Esophagus squamous epithelium (tissue), 5 donors: ENCODE measurements around the gene LIN7B. TPM values are rescaled to one million over a fixed set of nuclear protein-coding genes. Genes with fewer than 3 reads are reported as not detected.
"Not testable (repeated sequence)": the region's sequence is repeated elsewhere in the genome, so short reads cannot be mapped to it uniquely, and the experiment has no call there.

Experiments used
- DNase-seq: peaks from one replicate; lab custom pipeline; 2025; lab: John Stamatoyannopoulos, UW
- H3K27ac ChIP-seq, 4 donors: fragments of 200-600 bp; sonication (generic); one replicate each; pipeline ENCODE4 v1.5.1; 2016 to 2019; ENCODE audit warnings: mild to moderate bottlenecking in 1 of 4
- H3K27me3 ChIP-seq, 4 donors: fragments of 200-600 bp; sonication (generic); 1 replicate in 3 of 4; 2 replicates in 1 of 4; pipeline versions ENCODE4 v1.5.1 to v1.6.0; 2017 to 2021; ENCODE audit warnings: antibody characterized with exemption in 1 of 4
- H3K36me3 ChIP-seq, 3 donors: fragments of 200-600 bp; sonication (generic); one replicate each; pipeline ENCODE4 v1.5.1; 2016 to 2019
- H3K4me1 ChIP-seq, 3 donors: fragments of 200-600 bp; sonication (generic); one replicate each; pipeline ENCODE4 v1.5.1; 2017 to 2019
- H3K4me3 ChIP-seq, 4 donors: fragments of 200-600 bp; sonication (generic); 1 replicate in 3 of 4; 2 replicates in 1 of 4; pipeline ENCODE4 v1.5.1; 2016 to 2019; ENCODE audit warnings: mild to moderate bottlenecking in 2 of 4, moderate library complexity in 1 of 4
- H3K9me3 ChIP-seq, 3 donors: fragments of 200-600 bp; sonication (generic); one replicate each; pipeline ENCODE4 v1.5.1; 2016 to 2019
- CTCF ChIP-seq, 6 experiments: fragments of 450-650 bp in 4 of 6; fragments of 200-600 bp in 2 of 6; sonication (generic) in 2 of 6; IDR thresholded peaks; one replicate each; pipeline ENCODE4 v1.5.1; 2016 to 2019; ENCODE audit warnings: antibody characterized with exemption in 6 of 6, mild to moderate bottlenecking in 4 of 6, moderate library complexity in 4 of 6
- POLR2A ChIP-seq, 4 donors: fragments of 450-650 bp; IDR thresholded peaks; one replicate each; pipeline ENCODE4 v1.6.1; 2017; ENCODE audit warnings: antibody characterized with exemption in 4 of 4, mild to moderate bottlenecking in 4 of 4, moderate library complexity in 3 of 4
- WGBS, 2 donors: methylation state at CpG; one replicate each; pipeline ENCODE4 v1.1.5; 2018; 5-methylcytosine and 5-hydroxymethylcytosine counted together
- intact Hi-C: fragments of 100-400 bp; cut with DNase I; formaldehyde crosslinking; loops from one replicate; pipeline ENCODE4 v1.15.0; 2022
- total RNA-seq, 4 donors: library from RNA; depleted of rRNA; stranded (reverse); fragments of >200 nt; gene quantifications; one replicate each; pipeline ENCODE4 v1.1.0, GENCODE V29; 2016
- donor health status: DM: yes; HTN: yes; CAD: no.

The LIN7B gene
- total RNA-seq, 4 donors from 2014 or later: 5.7 to 14.1 (median 10.1) TPM

DNA sequence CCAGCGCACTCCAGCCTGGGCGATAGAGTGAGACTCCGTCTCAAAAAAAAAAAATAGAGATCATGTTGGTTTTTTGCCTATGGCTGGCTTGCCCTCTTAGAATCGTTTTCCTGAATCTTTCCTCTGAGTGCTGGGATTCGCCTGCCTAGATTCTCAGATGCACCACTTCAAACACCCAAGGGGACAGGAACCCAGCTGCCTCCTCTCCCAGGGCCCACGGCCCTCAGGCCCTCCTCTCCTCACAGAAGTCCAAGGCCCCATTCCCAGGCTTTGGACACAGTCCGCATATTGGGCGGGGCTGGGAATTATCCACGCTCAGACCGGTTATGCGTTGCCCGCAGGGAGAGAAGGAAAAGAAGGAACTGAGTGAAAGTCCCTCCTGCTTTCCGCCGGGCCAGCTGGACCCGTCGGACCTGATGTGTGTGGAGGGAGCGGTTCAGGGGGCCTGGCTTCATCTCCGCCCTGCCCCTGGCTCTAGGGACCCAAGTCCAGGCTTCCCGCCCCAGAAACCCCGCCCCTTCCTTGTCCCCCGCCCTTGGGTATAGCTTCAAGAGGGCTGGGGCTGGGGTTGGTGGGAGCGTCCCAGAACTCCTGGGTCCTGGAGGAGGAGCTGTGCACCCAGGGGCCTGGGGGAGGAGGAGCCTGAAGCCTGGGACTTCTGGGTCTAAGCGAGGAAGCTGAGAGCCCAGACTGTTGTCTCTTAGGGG, 11.0 kb downstream of the LIN7B start:
- Histone ChIP-seq H3K4me1 (peaks cover 7 to 56% (median 24%) of the 10 kb centered on the region in 3 donors), H3K36me3 (peaks cover 0 to 6% (median 0%) of the 10 kb centered on the region in 3 donors), H3K27ac (peak overlapping the region in 3 of 4 donors; percentile 72 to 83 (median 80)), H3K27me3 (peaks cover 0 to 2% (median 0%) of the 10 kb centered on the region in 4 donors), H3K4me3 (peak overlapping the region in 3 of 4 donors; percentile 12 to 15 (median 13)), H3K9me3 (no peaks in the 10 kb centered on the region)
- 54 to 56% methylated on average over 6 to 16 of the region's 23 CpGs for WGBS, 2 donors
- TF ChIP-seq POLR2A (IDR thresholded peaks at IDR 0.05): no peak
- no peak for TF ChIP-seq CTCF (IDR thresholded peaks at IDR 0.05)
- DNase-seq: no peak
- intact Hi-C loops: no loop called here

DNA sequence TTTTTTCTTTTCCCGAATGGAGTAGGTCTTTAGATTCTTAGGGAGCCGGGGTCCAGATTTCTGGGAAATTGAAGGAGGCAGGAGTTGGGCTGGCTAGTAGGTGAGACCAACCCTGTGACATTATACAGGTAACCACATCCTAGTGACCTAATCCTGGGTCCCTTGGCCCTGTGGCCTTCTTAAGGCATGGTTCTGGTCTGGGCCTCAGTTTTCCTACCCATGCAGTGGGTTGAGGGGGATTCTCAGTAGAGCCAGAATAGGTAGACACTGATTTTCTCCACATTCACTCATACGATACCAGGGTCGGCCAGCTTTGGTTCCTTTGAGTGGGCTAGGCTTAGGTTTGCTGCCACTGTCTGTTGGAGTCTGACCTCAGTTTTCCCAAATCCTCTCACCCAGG, 12.4 kb downstream of the LIN7B start:
- H3K27me3 ChIP-seq: no peaks in the 10 kb centered on the region
- H3K4me3 ChIP-seq: no peak overlapping the region
- peaks cover 0 to 10% (median 0%) of the 10 kb centered on the region in 3 donors for H3K36me3 ChIP-seq
- H3K27ac ChIP-seq: no peak overlapping the region
- H3K9me3 ChIP-seq: no peaks in the 10 kb centered on the region
- peaks cover 5 to 45% (median 22%) of the 10 kb centered on the region in 3 donors for H3K4me1 ChIP-seq
- WGBS, 2 donors: 92% methylated on average over 3 of the region's 4 CpGs; no CpG with 5 or more reads in 1 of the 2 donors
- DNase-seq: no peak
- no peak for TF ChIP-seq POLR2A (IDR thresholded peaks at IDR 0.05)
- TF ChIP-seq CTCF (IDR thresholded peaks at IDR 0.05): no peak
- intact Hi-C loops: no loop called here

GRCh38 chr19:49127225-49127624, 13.1 kb downstream of the LIN7B start:
- Histone ChIP-seq H3K36me3 (peaks cover 0 to 10% (median 0%) of the 10 kb centered on the region in 3 donors), H3K4me1 (peaks cover 5 to 45% (median 22%) of the 10 kb centered on the region in 3 donors), H3K27ac (peak overlapping the region in 2 of 4 donors; percentile 81 to 84), H3K4me3 (peak overlapping the region in 1 of 4 donors; percentile 32)
- intact Hi-C loops, H3K9me3 ChIP-seq, H3K27me3 ChIP-seq, DNase-seq: not testable (repeated sequence)
- 96 to 97% methylated on average over 7 to 10 of the region's 12 CpGs for WGBS, 2 donors

DNA sequence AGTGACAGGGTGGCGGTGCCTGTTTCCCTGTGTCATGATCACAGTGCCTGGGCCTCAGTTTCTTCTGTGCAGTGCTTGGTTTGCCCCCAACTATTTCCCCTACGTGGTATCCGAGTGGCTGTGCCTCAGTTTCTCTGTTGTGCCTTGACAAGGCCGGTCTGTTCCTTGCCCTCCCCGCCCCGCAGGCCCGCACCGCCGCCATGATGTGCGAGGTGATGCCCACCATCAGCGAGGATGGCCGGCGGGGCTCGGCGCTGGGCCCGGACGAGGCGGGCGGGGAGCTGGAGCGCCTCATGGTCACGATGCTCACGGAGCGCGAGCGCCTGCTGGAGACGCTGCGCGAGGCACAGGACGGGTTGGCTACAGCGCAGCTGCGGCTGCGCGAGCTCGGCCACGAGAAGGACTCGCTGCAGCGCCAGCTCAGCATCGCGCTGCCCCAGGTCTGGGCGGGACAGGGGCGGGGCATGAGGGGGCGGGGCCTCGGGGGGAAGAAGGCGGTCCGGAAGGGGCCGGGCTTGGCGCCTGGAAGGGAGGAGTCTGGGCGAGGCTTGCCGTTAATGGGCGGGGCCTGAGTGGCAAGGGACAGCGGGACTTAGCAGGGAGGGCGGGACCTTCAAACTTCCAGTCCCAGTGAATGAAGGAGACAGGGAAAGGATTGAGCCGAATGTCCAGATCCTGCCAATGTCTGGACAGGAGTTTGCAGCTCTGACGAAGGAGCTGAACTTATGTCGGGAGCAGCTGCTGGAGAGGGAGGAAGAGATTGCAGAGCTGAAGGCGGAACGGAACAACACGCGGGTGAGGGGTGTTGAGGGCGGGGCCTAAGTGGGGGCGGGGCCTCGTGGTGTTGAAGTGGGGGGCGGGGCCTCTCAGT, 13.7 kb downstream of the LIN7B start:
- H3K4me1 ChIP-seq: peaks cover 5 to 50% (median 22%) of the 10 kb centered on the region in 3 donors
- peak overlapping the region in 3 of 4 donors; percentile 27 to 58 (median 32) for H3K4me3 ChIP-seq
- peak; percentile 70 for DNase-seq
- no peaks in the 10 kb centered on the region for H3K9me3 ChIP-seq
- WGBS, 2 donors: 12 to 17% methylated on average over 8 to 19 of the region's 63 CpGs
- no peaks in the 10 kb centered on the region for H3K27me3 ChIP-seq
- H3K36me3 ChIP-seq: peaks cover 0 to 10% (median 0%) of the 10 kb centered on the region in 3 donors
- TF ChIP-seq POLR2A (IDR thresholded peaks at IDR 0.05) (peak in 1 of 4 donors; percentile 38), CTCF (IDR thresholded peaks at IDR 0.05) (peak in 4 of 6 experiments; percentile 23 to 45 (median 34))
- intact Hi-C loops: no loop called here
- H3K27ac ChIP-seq: peak overlapping the region; percentile 62 to 84 (median 81)

- DNase-seq: no peak
- TF ChIP-seq POLR2A (IDR thresholded peaks at IDR 0.05) (no peak), CTCF (IDR thresholded peaks at IDR 0.05) (no peak)
- H3K27ac ChIP-seq: peak overlapping the region in 3 of 4 donors; percentile 63 to 84 (median 81)
These were observed 14.5 kb downstream of the LIN7B start for GRCh38 chr19:49128545-49129237.

More at GRCh38 chr19:49128545-49129237, 14.5 kb downstream of the LIN7B start:
- 57 to 60% methylated on average over 13 to 14 of the region's 15 CpGs for WGBS, 2 donors
- no peaks in the 10 kb centered on the region for H3K9me3 ChIP-seq
- intact Hi-C loops: no loop called here
- peaks cover 0 to 10% (median 0%) of the 10 kb centered on the region in 3 donors for H3K36me3 ChIP-seq
- H3K27me3 ChIP-seq: no peaks in the 10 kb centered on the region
- H3K4me3 ChIP-seq: peak overlapping the region in 3 of 4 donors; percentile 27 to 58 (median 32)
- H3K4me1 ChIP-seq: peaks cover 5 to 57% (median 22%) of the 10 kb centered on the region in 3 donors
